GM21447 (cell line): Measurements from ENCODE around the gene HSPA14.
"Not testable (repeated sequence)": the region's sequence is repeated elsewhere in the genome, so short reads cannot be mapped to it uniquely, and the experiment has no call there.

Experiments
- ATAC-seq: cut with Tn5 transposase; IDR thresholded peaks from one replicate; pipeline ENCODE4 v1.9.1; 2021; ENCODE audit not compliant: unreplicated experiment

HSPA14 gene

GRCh38 chr10:14837757-14838581, at the start of gene HSPA14, which contains the start of the genes CDNF and MSANTD7:
HSPA14 (plus strand) TSS chr10:14838306; CDS start chr10:14838403, 97 bp downstream.
CDNF (minus strand) TSS chr10:14838037; CDS start chr10:14837946, 91 bp downstream.
MSANTD7 (plus strand) TSS chr10:14838306; CDS start chr10:14842285, 3,979 bp downstream.
- ATAC-seq, result peak; percentile 92

GRCh38 chr10:14798636-14799035, 39.5 kb upstream of the HSPA14 start:
- ATAC-seq, result no peak

- no peak for ATAC-seq
Measured at GRCh38 chr10:14800397-14800796, 37.7 kb upstream of the HSPA14 start.

GRCh38 chr10:14801723-14802122, 36.4 kb upstream of the HSPA14 start:
- no peak for ATAC-seq

GRCh38 chr10:14803827-14804226, 34.3 kb upstream of the HSPA14 start:
- no peak for ATAC-seq

- no peak for ATAC-seq
Measured at GRCh38 chr10:14806318-14806717, 31.8 kb upstream of the HSPA14 start.

GRCh38 chr10:14810969-14811953, 26.8 kb upstream of the HSPA14 start:
- ATAC-seq, result no peak

- no peak for ATAC-seq
Measured at GRCh38 chr10:14812271-14812670, 25.8 kb upstream of the HSPA14 start.

GRCh38 chr10:14815681-14816080, 22.4 kb upstream of the HSPA14 start:
- no peak for ATAC-seq

- ATAC-seq, result not testable (repeated sequence)
Measured at GRCh38 chr10:14816717-14817116, 21.4 kb upstream of the HSPA14 start.

- ATAC-seq, result no peak
Measured at GRCh38 chr10:14820010-14820774, 17.9 kb upstream of the HSPA14 start.

GRCh38 chr10:14820775-14821154, 17.3 kb upstream of the HSPA14 start:
- no peak for ATAC-seq

- no peak for ATAC-seq
Measured at GRCh38 chr10:14821635-14822375, 16.3 kb upstream of the HSPA14 start.

GRCh38 chr10:14822879-14823755, 15.0 kb upstream of the HSPA14 start:
- ATAC-seq, result no peak

GRCh38 chr10:14823966-14824365, 14.1 kb upstream of the HSPA14 start:
- ATAC-seq, result no peak

GRCh38 chr10:14826076-14826829, 11.9 kb upstream of the HSPA14 start:
- no peak for ATAC-seq

GRCh38 chr10:14833106-14833505, 5.0 kb upstream of the HSPA14 start:
- no peak for ATAC-seq

- ATAC-seq, result no peak
Measured at GRCh38 chr10:14836208-14836607, 1.9 kb upstream of the HSPA14 start.
